ENCODE measurements around the gene IDH3A. TPM values are rescaled to one million over a fixed set of nuclear protein-coding genes. Genes with fewer than 3 reads are reported as not detected.

The IDH3A gene
- 100 to 1,000 TPM; 203 to 309 (median 251) TPM for total RNA-seq
- 100 to 1,000 TPM; 154 to 228 (median 179) TPM for polyA plus RNA-seq
- long read RNA-seq, donor 1, full-length matches to known transcripts = 60 of 74 reads
- long read RNA-seq, donor 1, partial matches to known transcripts = 7 of 74 reads
- long read RNA-seq, donor 1, other reads (novel, unspliced or antisense) = 7 of 74 reads
- long read RNA-seq, donor 2, full-length matches to known transcripts = 164 of 205 reads
- long read RNA-seq, donor 2, partial matches to known transcripts = 8 of 205 reads
- long read RNA-seq, donor 2, other reads (novel, unspliced or antisense) = 33 of 205 reads

- TF ChIP-seq CTCF (IDR thresholded peaks at IDR 0.05) = no peak
- no peaks in the 10 kb centered on the region for H3K36me3 ChIP-seq (ENCODE audit: insufficient read depth in 1 of 2, low read depth in 1 of 2)
- 0% methylated on average over 46 to 79 of the region's 79 CpGs for WGBS, 3 donors
- H3K9me3 ChIP-seq = no peaks in the 10 kb centered on the region
- peak within 1 kb of the TSS; percentile 94 for H3K4me3 ChIP-seq
- DNase-seq (peak; percentile 100), ATAC-seq (peak; percentile 90 to 97 (median 92))
- intact Hi-C loops (cut with DNase I) = loop anchor here in 1 of 2 donors (10.0 kb wide), 1 partner anchor 736 kb away; no protein-coding TSS in a partner anchor
- peak within 1 kb of the TSS; percentile 92 for H3K27ac ChIP-seq
- H3K27me3 ChIP-seq (ENCODE audit: insufficient read depth in 3 of 3, low read length in 2 of 3) = no peaks in the 10 kb centered on the region
- peaks cover 59% of the 10 kb centered on the region for H3K4me1 ChIP-seq
Measured at GRCh38 chr15:78149068-78149804, at the start of gene IDH3A. TSS of gene IDH3A (plus strand) at chr15:78149362. CDS start at chr15:78149404, 42 bp downstream.

- no peaks in the 10 kb centered on the region for H3K36me3 ChIP-seq (ENCODE audit: insufficient read depth in 1 of 2, low read depth in 1 of 2)
- no peak for TF ChIP-seq CTCF (IDR thresholded peaks at IDR 0.05)
- no peak for ATAC-seq
- H3K4me1 ChIP-seq = no peaks in the 10 kb centered on the region
- H3K27me3 ChIP-seq (ENCODE audit: insufficient read depth in 3 of 3, low read length in 2 of 3) = no peaks in the 10 kb centered on the region
- H3K9me3 ChIP-seq = no peaks in the 10 kb centered on the region
- H3K27ac ChIP-seq = no peak overlapping the region
- intact Hi-C loops (cut with DNase I) = no loop called here
- 52 to 78% (median 68%) methylated on average over 2 of the region's 2 CpGs for WGBS, 3 donors
- DNase-seq = no peak
- no peak overlapping the region for H3K4me3 ChIP-seq
Measured at GRCh38 chr15:78100886-78101285, 48.3 kb upstream of the IDH3A start.

DNA sequence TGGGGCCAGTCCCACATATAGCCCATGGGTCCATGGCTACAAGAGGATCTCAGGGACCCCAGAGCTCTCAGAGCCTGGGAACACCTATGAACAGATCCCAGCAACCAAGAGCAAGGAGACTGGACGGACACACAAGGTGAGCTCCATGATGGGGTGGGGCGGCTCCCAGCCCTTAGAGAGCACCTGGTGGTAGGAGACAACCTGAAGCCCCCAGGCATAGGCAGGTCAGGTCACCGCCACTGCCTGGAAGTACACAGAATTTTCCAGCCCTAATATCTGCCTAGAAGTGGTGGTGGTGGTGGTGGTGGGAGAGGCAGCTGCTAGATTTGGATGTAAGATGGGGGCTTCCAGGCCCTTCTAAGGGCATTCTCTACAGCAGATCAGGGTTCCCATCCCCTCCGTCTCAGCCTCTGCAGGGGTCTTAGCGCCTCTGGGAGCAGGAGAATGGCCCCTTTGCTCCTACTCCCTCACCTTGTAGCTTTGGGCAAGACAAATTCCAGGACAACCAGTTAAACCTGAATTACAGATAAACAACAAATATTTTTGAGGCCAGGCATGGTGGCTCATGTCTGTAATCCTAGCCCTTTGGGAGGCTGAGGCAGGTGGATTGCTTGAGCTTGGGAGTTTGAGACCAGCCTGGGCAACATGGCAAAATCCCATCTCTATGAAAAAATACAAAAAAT lies 47.6 kb upstream of the IDH3A start:
- Histone ChIP-seq H3K36me3 (ENCODE audit: insufficient read depth in 1 of 2, low read depth in 1 of 2) (no peaks in the 10 kb centered on the region), H3K27me3 (ENCODE audit: insufficient read depth in 3 of 3, low read length in 2 of 3) (no peaks in the 10 kb centered on the region), H3K4me3 (no peak overlapping the region), H3K27ac (no peak overlapping the region), H3K9me3 (no peaks in the 10 kb centered on the region), H3K4me1 (no peaks in the 10 kb centered on the region)
- WGBS, 3 donors = 96 to 100% (median 99%) methylated on average over 5 of the region's 5 CpGs
- no peak for TF ChIP-seq CTCF (IDR thresholded peaks at IDR 0.05)
- DNase-seq (no peak), ATAC-seq (no peak)
- intact Hi-C loops (cut with DNase I) = no loop called here

GRCh38 chr15:78102211-78102610 lies 47.0 kb upstream of the IDH3A start:
- DNase-seq (no peak), ATAC-seq (no peak)
- no peaks in the 10 kb centered on the region for H3K27me3 ChIP-seq (ENCODE audit: insufficient read depth in 3 of 3, low read length in 2 of 3)
- no peak overlapping the region for H3K4me3 ChIP-seq
- WGBS, 3 donors = 92 to 97% (median 96%) methylated on average over 1 of the region's 1 CpG
- no peaks in the 10 kb centered on the region for H3K4me1 ChIP-seq
- intact Hi-C loops (cut with DNase I) = no loop called here
- H3K9me3 ChIP-seq = no peaks in the 10 kb centered on the region
- H3K27ac ChIP-seq = no peak overlapping the region
- no peak for TF ChIP-seq CTCF (IDR thresholded peaks at IDR 0.05)
- H3K36me3 ChIP-seq (ENCODE audit: insufficient read depth in 1 of 2, low read depth in 1 of 2) = no peaks in the 10 kb centered on the region

Measured in psoas muscle (tissue), 8 donors.